Fibroblast of lung (primary cell): Measurements from ENCODE around the gene RIPK1. TPM values are rescaled to one million over a fixed set of nuclear protein-coding genes. Genes with fewer than 3 reads are reported as not detected.

Source experiments
- DNase-seq, 2 donors: peaks; one replicate each; pipeline versions ENCODE4 v3.0.0 to v3.0.0-alpha.2; 2010; ENCODE audit warnings: low read depth in 2 of 2
- H2AFZ ChIP-seq: 2 replicates; pipeline ENCODE4 v1.5.1; 2012; ENCODE audit warnings: low read length, control low read depth, inconsistent platforms
- H3K27ac ChIP-seq: 2 replicates; pipeline ENCODE4 v1.5.1; 2011; ENCODE audit warnings: low read length, control low read depth; ENCODE audit not compliant: insufficient read depth
- H3K27me3 ChIP-seq: 2 replicates; pipeline ENCODE4 v1.5.1; 2011; ENCODE audit warnings: mild to moderate bottlenecking, low read length; ENCODE audit not compliant: control insufficient read depth, insufficient read depth
- H3K36me3 ChIP-seq: 2 replicates; pipeline ENCODE4 v1.5.1; 2011; ENCODE audit warnings: low read length; ENCODE audit not compliant: control insufficient read depth, insufficient read depth
- H3K4me1 ChIP-seq: 2 replicates; pipeline ENCODE4 v1.5.1; 2011; ENCODE audit warnings: low read length; ENCODE audit not compliant: control insufficient read depth, insufficient read depth; ENCODE audit errors: extremely low read depth
- H3K4me2 ChIP-seq: 2 replicates; pipeline ENCODE4 v1.5.1; 2011; ENCODE audit warnings: low read length, control low read depth; ENCODE audit not compliant: insufficient read depth; ENCODE audit errors: extremely low read depth
- H3K4me3 ChIP-seq, 4 experiments: fragments of 200-600 bp in 1 of 4; sonication (generic) in 1 of 4; replicated peaks in 1 of 4; 2 replicates each; pipeline ENCODE4 v1.5.1; 2011 to 2016; ENCODE audit warnings: low read length in 4 of 4, low read depth in 3 of 4, mild to moderate bottlenecking in 3 of 4, control low read depth in 2 of 4, inconsistent platforms in 1 of 4, mixed read lengths in 1 of 4; ENCODE audit not compliant: insufficient read depth in 1 of 4; ENCODE audit errors: control extremely low read depth in 1 of 4
- H3K79me2 ChIP-seq: 2 replicates; pipeline ENCODE4 v1.5.1; 2012; ENCODE audit warnings: mild to moderate bottlenecking, low read length, inconsistent platforms; ENCODE audit not compliant: control insufficient read depth, insufficient read depth
- H3K9ac ChIP-seq: 2 replicates; pipeline ENCODE4 v1.5.1; 2011; ENCODE audit warnings: mild to moderate bottlenecking, low read length, control low read depth; ENCODE audit not compliant: insufficient read depth
- H3K9me3 ChIP-seq: 2 replicates; pipeline ENCODE4 v1.5.1; 2012; ENCODE audit warnings: low read depth, low read length; ENCODE audit not compliant: control insufficient read depth, insufficient read depth
- H4K20me1 ChIP-seq: 2 replicates; pipeline ENCODE4 v1.5.1; 2011; ENCODE audit warnings: low read length; ENCODE audit not compliant: control insufficient read depth, insufficient read depth; ENCODE audit errors: extremely low read depth
- EZH2 ChIP-seq: IDR thresholded peaks from 2 replicates; pipeline ENCODE4 v1.5.1; 2012; ENCODE audit warnings: low read length, control low read depth, mild to moderate bottlenecking; ENCODE audit errors: missing control alignments
- polyA plus RNA-seq, 2 donors: library from polyadenylated mRNA; depleted of rRNA in 1 of 2; stranded (reverse) in 1 of 2; unstranded in 1 of 2; fragments of >200 nt; gene quantifications; 2 replicates each; pipeline ENCODE4 v1.2.1, GENCODE V29; 2011 to 2012; ENCODE audit warnings: missing spikeins in 1 of 2
- total RNA-seq: library from RNA; depleted of rRNA; stranded (reverse); fragments of >200 nt; gene quantifications from 2 replicates; pipeline ENCODE4 v1.2.1, GENCODE V29; 2014
- TF ChIP-seq, protein P1 (sequence below), 2 donors: IDR thresholded peaks in 1 of 2; conservative IDR thresholded peaks in 1 of 2; 1 replicate in 1 of 2; 2 replicates in 1 of 2; pipeline ENCODE4 v1.5.1; 2011 to 2012; ENCODE audit warnings: low read length in 2 of 2, control low read depth in 1 of 2, inconsistent platforms in 1 of 2, low read depth in 1 of 2, mild to moderate bottlenecking in 1 of 2

RIPK1 gene
- total and polyA plus RNA-seq, 2 donors (not counting 1 experiment from before 2014, with no cell fraction given) = 22.1 to 29.3 TPM

DNA sequence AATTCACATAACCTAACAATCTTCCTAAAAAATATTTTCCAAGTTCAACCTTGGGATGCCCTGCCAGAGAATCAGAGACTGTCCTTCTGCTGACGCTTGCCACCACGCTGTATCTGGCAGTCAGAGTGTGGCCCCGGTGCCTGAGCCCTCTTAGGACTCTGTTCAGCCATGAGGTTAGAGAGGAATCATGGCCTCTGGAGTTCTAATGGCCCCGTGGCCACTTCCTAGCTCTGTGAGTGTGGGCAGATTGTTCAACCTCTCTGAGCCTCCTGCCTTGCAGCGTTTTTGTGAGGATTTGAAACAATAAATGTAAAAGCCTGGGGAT is 52.4 kb downstream of the RIPK1 start:
- Histone ChIP-seq H3K27me3 (no peaks in the 10 kb centered on the region), H2AFZ (no peak overlapping the region), H3K4me3 (no peak overlapping the region), H3K36me3 (no peaks in the 10 kb centered on the region), H3K79me2 (no peaks in the 10 kb centered on the region), H3K4me1 (no peaks in the 10 kb centered on the region), H3K9ac (no peak overlapping the region), H4K20me1 (no peaks in the 10 kb centered on the region), H3K4me2 (no peak overlapping the region), H3K27ac (no peak overlapping the region), H3K9me3 (no peaks in the 10 kb centered on the region)
- no peak for DNase-seq
- no peak for TF ChIP-seq EZH2
- TF ChIP-seq, protein P1, sequence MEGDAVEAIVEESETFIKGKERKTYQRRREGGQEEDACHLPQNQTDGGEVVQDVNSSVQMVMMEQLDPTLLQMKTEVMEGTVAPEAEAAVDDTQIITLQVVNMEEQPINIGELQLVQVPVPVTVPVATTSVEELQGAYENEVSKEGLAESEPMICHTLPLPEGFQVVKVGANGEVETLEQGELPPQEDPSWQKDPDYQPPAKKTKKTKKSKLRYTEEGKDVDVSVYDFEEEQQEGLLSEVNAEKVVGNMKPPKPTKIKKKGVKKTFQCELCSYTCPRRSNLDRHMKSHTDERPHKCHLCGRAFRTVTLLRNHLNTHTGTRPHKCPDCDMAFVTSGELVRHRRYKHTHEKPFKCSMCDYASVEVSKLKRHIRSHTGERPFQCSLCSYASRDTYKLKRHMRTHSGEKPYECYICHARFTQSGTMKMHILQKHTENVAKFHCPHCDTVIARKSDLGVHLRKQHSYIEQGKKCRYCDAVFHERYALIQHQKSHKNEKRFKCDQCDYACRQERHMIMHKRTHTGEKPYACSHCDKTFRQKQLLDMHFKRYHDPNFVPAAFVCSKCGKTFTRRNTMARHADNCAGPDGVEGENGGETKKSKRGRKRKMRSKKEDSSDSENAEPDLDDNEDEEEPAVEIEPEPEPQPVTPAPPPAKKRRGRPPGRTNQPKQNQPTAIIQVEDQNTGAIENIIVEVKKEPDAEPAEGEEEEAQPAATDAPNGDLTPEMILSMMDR (conservative IDR thresholded peaks at IDR 0.05 in 1 of 2, IDR thresholded peaks at IDR 0.05 in 1 of 2; ENCODE audit: low read depth in 1 of 2, low read length in 2 of 2) = no peak

DNA sequence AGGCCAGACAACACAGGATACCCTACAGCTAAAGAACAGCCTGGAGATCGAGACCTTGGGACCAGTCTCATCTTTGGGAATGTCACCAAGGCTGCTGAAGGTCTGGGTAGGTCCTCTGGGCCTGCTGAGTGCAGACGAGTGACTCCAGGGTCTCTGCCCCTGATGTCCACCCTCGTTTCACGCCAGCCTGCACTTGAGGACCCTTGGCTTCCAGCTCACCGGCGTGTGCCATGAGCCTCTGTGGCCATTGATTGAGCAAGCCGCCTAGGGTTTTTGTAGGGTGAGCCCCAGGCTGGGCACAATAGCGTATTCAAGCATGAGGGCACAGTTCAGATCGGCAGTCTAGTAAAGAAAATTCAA is 54.5 kb downstream of the RIPK1 start:
- no peak overlapping the region for H3K27ac ChIP-seq
- no peak overlapping the region for H3K4me2 ChIP-seq
- H3K79me2 ChIP-seq = no peaks in the 10 kb centered on the region
- no peak for DNase-seq
- no peaks in the 10 kb centered on the region for H3K27me3 ChIP-seq
- no peaks in the 10 kb centered on the region for H3K9me3 ChIP-seq
- H3K4me1 ChIP-seq = no peaks in the 10 kb centered on the region
- no peak overlapping the region for H3K4me3 ChIP-seq
- H4K20me1 ChIP-seq = no peaks in the 10 kb centered on the region
- no peak overlapping the region for H2AFZ ChIP-seq
- no peaks in the 10 kb centered on the region for H3K36me3 ChIP-seq
- TF ChIP-seq, protein P1 (conservative IDR thresholded peaks at IDR 0.05 in 1 of 2, IDR thresholded peaks at IDR 0.05 in 1 of 2; ENCODE audit: low read depth in 1 of 2, low read length in 2 of 2) = no peak
- TF ChIP-seq EZH2 = no peak
- no peak overlapping the region for H3K9ac ChIP-seq

DNA sequence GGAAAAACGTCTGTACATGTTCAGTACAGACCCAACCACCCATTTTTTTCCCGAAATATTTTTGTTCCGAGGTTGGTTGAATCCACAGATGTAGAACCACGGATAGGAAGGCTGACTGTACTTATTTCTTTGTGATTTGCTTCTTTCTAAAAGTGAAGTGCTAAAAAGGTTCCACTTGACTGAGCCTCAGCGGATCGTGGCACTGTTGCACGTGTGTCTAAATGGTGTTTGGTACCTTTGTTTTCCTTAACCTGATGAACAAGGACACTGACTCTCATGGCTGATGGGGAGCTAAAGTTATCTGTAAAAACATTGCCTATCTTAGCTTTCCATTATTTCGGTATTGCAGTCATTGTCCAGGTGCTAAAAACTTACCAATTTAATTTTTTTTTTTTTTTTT is 56.4 kb downstream of the RIPK1 start:
- no peak overlapping the region for H3K27ac ChIP-seq
- H3K36me3 ChIP-seq = no peaks in the 10 kb centered on the region
- H3K4me1 ChIP-seq = no peaks in the 10 kb centered on the region
- H3K27me3 ChIP-seq = no peaks in the 10 kb centered on the region
- no peaks in the 10 kb centered on the region for H3K79me2 ChIP-seq
- H3K4me3 ChIP-seq = no peak overlapping the region
- no peak for TF ChIP-seq EZH2
- TF ChIP-seq, protein P1 (conservative IDR thresholded peaks at IDR 0.05 in 1 of 2, IDR thresholded peaks at IDR 0.05 in 1 of 2; ENCODE audit: low read depth in 1 of 2, low read length in 2 of 2) = no peak
- H2AFZ ChIP-seq = no peak overlapping the region
- H3K4me2 ChIP-seq = no peak overlapping the region
- no peak for DNase-seq
- no peak overlapping the region for H3K9ac ChIP-seq
- no peaks in the 10 kb centered on the region for H3K9me3 ChIP-seq
- H4K20me1 ChIP-seq = no peaks in the 10 kb centered on the region
